ENCODE measurements around the gene SPON1.
A peak's percentile ranks its signal among the peaks of the same experiment; 100 is the strongest.

Gene SPON1

GRCh38 chr11:13942378-13942777 lies 20.1 kb upstream of the SPON1 start:
- FAIRE-seq = no peak

GRCh38 chr11:13942971-13943381 lies 19.5 kb upstream of the SPON1 start:
- no peak for FAIRE-seq
- DNase-seq (ENCODE audit: extremely low spot score, insufficient read length, low read depth) = no peak

More at GRCh38 chr11:13942378-13942777, 20.1 kb upstream of the SPON1 start:
- DNase-seq (ENCODE audit: extremely low spot score, insufficient read length, low read depth) = no peak

GRCh38 chr11:13944016-13944415 lies 18.5 kb upstream of the SPON1 start:
- DNase-seq (ENCODE audit: extremely low spot score, insufficient read length, low read depth) = no peak
- FAIRE-seq = no peak

- DNase-seq (ENCODE audit: extremely low spot score, insufficient read length, low read depth) = no peak
- no peak for FAIRE-seq
These were observed 17.6 kb upstream of the SPON1 start for GRCh38 chr11:13944911-13945425.

- no peak for DNase-seq (ENCODE audit: extremely low spot score, insufficient read length, low read depth)
- no peak for FAIRE-seq
These were observed 15.1 kb upstream of the SPON1 start for GRCh38 chr11:13947379-13947778.

GRCh38 chr11:13949876-13950275 lies 12.6 kb upstream of the SPON1 start:
- no peak for DNase-seq (ENCODE audit: extremely low spot score, insufficient read length, low read depth)
- FAIRE-seq = no peak

- DNase-seq (ENCODE audit: extremely low spot score, insufficient read length, low read depth) = no peak
These were observed 10.3 kb upstream of the SPON1 start for GRCh38 chr11:13952221-13952620.

GRCh38 chr11:13952668-13953067 lies 9.9 kb upstream of the SPON1 start:
- FAIRE-seq = no peak

More at GRCh38 chr11:13952221-13952620, 10.3 kb upstream of the SPON1 start:
- no peak for FAIRE-seq

GRCh38 chr11:13954591-13954990 lies 7.9 kb upstream of the SPON1 start:
- FAIRE-seq (no peak), DNase-seq (ENCODE audit: extremely low spot score, insufficient read length, low read depth) (no peak)

More at GRCh38 chr11:13952668-13953067, 9.9 kb upstream of the SPON1 start:
- DNase-seq (ENCODE audit: extremely low spot score, insufficient read length, low read depth) = no peak

GRCh38 chr11:13955971-13956421 lies 6.5 kb upstream of the SPON1 start:
- no peak for DNase-seq (ENCODE audit: extremely low spot score, insufficient read length, low read depth)
- peak; percentile 69 for FAIRE-seq

GRCh38 chr11:13956988-13957387 lies 5.5 kb upstream of the SPON1 start:
- DNase-seq (ENCODE audit: extremely low spot score, insufficient read length, low read depth) = no peak
- FAIRE-seq = no peak

GRCh38 chr11:13958641-13959400 lies 3.7 kb upstream of the SPON1 start:
- DNase-seq (ENCODE audit: extremely low spot score, insufficient read length, low read depth) = no peak
- FAIRE-seq = no peak

- FAIRE-seq (no peak), DNase-seq (ENCODE audit: extremely low spot score, insufficient read length, low read depth) (no peak)
These were observed 343 bp upstream of the SPON1 start for GRCh38 chr11:13962198-13962561.

- FAIRE-seq = no peak
- no peak for DNase-seq (ENCODE audit: extremely low spot score, insufficient read length, low read depth)
These were observed 836 bp downstream of the SPON1 start for GRCh38 chr11:13963169-13963948.

- FAIRE-seq = no peak
These were observed 1.6 kb downstream of the SPON1 start for GRCh38 chr11:13963949-13964770.

GRCh38 chr11:13964771-13965074 lies 2.2 kb downstream of the SPON1 start:
- DNase-seq (ENCODE audit: extremely low spot score, insufficient read length, low read depth) (no peak), FAIRE-seq (no peak)

More at GRCh38 chr11:13963949-13964770, 1.6 kb downstream of the SPON1 start:
- DNase-seq (ENCODE audit: extremely low spot score, insufficient read length, low read depth) = no peak

GRCh38 chr11:13965337-13965736 lies 2.8 kb downstream of the SPON1 start:
- FAIRE-seq = no peak
- no peak for DNase-seq (ENCODE audit: extremely low spot score, insufficient read length, low read depth)

GRCh38 chr11:13966013-13966412 lies 3.5 kb downstream of the SPON1 start:
- no peak for DNase-seq (ENCODE audit: extremely low spot score, insufficient read length, low read depth)

GRCh38 chr11:13966486-13966885 lies 4.0 kb downstream of the SPON1 start:
- no peak for FAIRE-seq
- DNase-seq (ENCODE audit: extremely low spot score, insufficient read length, low read depth) = no peak

More at GRCh38 chr11:13966013-13966412, 3.5 kb downstream of the SPON1 start:
- no peak for FAIRE-seq

- DNase-seq (ENCODE audit: extremely low spot score, insufficient read length, low read depth) = no peak
These were observed 8.5 kb downstream of the SPON1 start for GRCh38 chr11:13970986-13971385.

More at GRCh38 chr11:13970986-13971385, 8.5 kb downstream of the SPON1 start:
- no peak for FAIRE-seq

All from GM18507 (cell line).